Measurements from ENCODE around the gene SMU1.
"Not testable (repeated sequence)": the region's sequence is repeated elsewhere in the genome, so short reads cannot be mapped to it uniquely, and the experiment has no call there.

DNA sequence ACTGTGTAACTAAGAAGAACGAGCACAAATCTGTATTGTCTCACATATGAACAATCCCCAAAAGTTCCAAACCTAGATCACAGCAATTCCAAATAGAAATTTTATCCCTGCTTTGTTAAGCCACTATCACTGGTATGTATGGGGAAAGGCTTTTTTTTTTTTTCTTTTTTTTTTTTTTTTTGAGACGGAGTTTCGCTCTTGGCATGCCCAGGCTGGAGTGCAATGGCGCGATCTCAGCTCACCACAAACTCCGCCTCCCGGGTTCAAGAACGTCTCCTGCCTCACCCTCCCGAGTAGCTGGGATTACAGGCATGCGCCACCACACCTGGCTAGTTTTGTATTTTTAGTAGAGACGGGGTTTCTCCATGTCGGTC is 75.8 kb downstream of the SMU1 start:
- TF ChIP-seq, protein P1, sequence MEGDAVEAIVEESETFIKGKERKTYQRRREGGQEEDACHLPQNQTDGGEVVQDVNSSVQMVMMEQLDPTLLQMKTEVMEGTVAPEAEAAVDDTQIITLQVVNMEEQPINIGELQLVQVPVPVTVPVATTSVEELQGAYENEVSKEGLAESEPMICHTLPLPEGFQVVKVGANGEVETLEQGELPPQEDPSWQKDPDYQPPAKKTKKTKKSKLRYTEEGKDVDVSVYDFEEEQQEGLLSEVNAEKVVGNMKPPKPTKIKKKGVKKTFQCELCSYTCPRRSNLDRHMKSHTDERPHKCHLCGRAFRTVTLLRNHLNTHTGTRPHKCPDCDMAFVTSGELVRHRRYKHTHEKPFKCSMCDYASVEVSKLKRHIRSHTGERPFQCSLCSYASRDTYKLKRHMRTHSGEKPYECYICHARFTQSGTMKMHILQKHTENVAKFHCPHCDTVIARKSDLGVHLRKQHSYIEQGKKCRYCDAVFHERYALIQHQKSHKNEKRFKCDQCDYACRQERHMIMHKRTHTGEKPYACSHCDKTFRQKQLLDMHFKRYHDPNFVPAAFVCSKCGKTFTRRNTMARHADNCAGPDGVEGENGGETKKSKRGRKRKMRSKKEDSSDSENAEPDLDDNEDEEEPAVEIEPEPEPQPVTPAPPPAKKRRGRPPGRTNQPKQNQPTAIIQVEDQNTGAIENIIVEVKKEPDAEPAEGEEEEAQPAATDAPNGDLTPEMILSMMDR (IDR thresholded peaks at IDR 0.05): not testable (repeated sequence)
- TF ChIP-seq POLR2A (IDR thresholded peaks at IDR 0.05): not testable (repeated sequence)
